ENCODE measurements around the gene CKM.
A peak's percentile ranks its signal among the peaks of the same experiment; 100 is the strongest.
"Not testable (repeated sequence)": the region's sequence is repeated elsewhere in the genome, so short reads cannot be mapped to it uniquely, and the experiment has no call there.

The CKM gene

GRCh38 chr19:45349126-45349415 lies 26.4 kb upstream of the CKM start:
- no peak for DNase-seq (ENCODE audit: low read depth)

GRCh38 chr19:45348367-45349125 lies 25.9 kb upstream of the CKM start:
- DNase-seq (ENCODE audit: low read depth), result no peak

- no peak for DNase-seq (ENCODE audit: low read depth)
These were observed 25.1 kb upstream of the CKM start for GRCh38 chr19:45347570-45348366.

- no peak for DNase-seq (ENCODE audit: low read depth)
These were observed 23.8 kb upstream of the CKM start for GRCh38 chr19:45346449-45346848.

DNA sequence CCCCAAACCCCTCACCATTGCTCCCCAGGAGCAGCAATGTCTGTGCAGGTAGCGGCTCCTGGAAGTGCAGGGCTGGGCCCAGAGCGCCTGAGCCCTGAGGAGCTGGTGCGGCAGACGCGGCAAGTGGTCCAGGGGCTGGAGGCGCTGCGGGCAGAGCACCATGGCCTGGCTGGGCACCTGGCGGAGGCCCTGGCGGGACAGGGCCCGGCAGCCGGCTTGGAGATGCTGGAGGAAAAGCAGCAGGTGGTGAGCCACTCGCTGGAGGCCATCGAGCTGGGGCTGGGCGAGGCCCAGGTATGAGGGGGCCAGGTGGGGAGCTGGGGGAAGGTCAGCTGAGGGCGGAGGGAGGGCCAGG lies 22.8 kb upstream of the CKM start:
- DNase-seq (ENCODE audit: low read depth), result no peak

DNA sequence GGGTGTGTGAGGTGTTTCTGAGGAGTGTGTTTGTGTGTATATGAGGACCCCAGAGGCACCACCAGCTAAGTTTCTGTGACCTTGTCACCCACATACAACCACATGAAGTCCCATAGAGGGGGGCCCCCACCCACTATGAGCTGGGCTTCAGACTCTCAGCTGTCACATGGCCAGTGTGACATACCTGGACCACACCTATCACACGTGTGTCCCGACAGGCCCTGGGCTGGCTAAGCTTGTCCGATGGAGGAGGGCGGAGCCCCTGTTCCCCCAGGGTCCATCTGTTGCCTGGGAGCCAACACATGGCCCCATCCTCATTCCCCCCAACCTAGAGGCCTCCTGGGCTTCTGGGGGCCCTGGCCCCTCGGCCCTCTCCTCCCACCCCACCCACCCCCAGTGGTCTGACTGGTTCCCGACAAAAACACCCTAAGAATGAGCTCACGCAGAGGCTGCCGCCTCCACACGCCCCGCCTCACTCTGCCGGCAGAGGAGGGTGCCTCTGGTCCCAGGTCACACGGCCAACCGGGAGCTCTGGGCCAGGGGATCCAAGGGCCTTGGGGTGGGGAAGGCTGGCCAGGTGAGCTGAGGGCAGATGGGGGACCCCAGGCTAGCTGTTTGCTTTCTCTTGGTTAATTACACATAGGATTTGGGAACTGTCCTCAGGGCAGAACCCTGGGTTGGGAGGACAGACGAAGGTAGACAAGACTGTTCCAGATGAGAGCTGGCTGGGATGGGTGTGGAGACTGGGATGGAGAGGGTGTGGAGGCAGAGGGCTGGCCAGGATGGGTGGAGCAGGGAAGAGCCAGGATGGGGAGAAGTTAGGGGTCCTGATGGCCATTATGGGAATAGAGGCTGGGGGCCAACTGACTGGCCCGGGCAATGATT lies 22.2 kb upstream of the CKM start:
- no peak for DNase-seq (ENCODE audit: low read depth)

GRCh38 chr19:45342911-45343310 lies 20.2 kb upstream of the CKM start:
- no peak for DNase-seq (ENCODE audit: low read depth)

DNA sequence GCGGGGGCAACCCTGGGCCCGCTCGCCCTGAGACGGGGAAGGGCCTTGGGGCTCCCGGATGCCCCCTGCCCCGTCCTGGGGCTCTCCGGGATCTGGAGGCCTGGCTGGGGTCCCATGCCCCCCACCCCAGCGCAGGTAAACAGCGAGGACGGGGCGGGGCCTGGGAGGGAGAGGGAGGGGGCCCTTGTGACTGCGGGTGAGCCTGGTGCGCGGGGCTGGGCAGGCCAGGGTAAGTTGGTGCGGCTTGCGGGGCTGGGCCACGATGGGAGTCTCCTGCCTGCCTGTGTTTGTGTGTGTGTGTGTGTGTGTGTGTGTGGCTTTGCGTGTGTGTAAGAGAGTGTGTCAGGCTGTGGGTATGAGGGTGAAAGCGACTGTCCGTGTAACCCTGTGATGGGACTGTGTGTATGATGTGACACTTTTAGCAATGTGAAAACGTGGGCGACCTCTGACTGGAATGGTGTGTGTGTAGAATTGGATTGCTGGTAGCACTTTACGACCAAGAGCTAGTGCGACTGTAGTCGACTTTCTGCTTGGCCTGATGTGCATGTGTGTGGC lies 18.3 kb upstream of the CKM start:
- DNase-seq (ENCODE audit: low read depth), result no peak

DNA sequence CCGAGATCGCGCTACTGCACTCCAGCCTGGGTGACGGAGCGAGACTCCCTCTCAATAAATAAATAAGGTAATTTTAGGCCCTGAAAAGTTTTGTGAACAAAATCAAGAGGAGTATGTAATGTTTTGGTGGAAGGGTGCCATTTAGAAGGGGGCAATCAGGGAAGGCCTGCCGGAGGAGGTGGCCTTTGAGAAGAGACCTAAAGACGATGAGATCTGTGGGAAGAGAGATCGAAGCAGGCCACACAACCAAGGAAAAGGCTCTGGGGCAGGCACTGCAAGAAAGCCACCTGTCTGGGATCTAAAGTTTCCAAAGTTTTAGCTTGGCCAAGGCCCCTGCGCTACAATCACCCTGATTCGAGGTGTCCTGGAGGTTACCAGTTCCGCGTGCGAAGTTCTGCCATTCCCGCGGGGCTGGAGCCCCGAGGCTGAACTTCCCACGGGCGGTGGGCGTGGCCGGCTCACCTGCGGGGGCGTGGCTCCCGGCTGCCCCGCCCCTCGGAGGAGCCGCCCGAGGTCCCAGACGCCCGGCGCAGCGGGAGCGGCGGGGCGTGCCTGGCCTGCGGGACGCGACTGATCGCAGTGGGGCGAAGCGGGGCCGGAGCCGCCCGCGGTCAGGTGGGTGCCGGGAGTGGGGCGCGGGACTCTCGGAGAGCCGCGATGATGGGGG lies 17.7 kb upstream of the CKM start, which contains the start of gene KLC3:
Gene KLC3 (plus strand): TSS at position 519 of the 667 bp plus-strand sequence. CDS start 4,792 bp downstream, outside the sequence.
- peak; percentile 14 for DNase-seq (ENCODE audit: low read depth)

GRCh38 chr19:45339629-45340028 lies 17.0 kb upstream of the CKM start:
- DNase-seq (ENCODE audit: low read depth), result no peak

DNA sequence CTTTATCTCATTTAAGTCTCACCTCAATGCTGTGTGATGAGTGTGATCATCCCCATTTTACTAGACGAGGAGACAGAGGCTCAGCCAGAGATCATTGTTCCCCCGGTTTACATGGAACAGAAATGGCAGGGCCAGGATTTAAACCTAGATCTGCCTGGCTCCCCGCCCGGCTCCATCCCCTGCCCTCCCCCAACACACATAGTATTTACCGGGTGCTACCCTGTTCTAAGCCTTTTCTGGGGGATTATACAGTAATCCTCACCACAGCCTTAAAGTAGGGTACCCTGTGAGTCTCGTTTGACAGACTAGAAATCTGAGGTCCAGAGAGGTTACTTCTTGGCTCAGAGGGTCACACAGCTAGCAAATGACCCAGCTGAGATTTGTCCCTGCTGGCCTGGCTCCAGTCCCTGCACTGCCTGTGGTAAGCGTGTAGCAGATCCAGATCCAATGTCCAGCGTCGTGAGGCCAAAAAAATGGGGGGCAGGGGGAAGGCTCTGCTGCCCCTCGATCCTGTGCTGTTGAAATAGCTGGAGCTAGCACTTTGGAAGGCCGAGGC lies 14.1 kb upstream of the CKM start:
- no peak for DNase-seq (ENCODE audit: low read depth)

GRCh38 chr19:45334881-45335280 lies 12.2 kb upstream of the CKM start:
- not testable (repeated sequence) for DNase-seq (ENCODE audit: low read depth)

DNA sequence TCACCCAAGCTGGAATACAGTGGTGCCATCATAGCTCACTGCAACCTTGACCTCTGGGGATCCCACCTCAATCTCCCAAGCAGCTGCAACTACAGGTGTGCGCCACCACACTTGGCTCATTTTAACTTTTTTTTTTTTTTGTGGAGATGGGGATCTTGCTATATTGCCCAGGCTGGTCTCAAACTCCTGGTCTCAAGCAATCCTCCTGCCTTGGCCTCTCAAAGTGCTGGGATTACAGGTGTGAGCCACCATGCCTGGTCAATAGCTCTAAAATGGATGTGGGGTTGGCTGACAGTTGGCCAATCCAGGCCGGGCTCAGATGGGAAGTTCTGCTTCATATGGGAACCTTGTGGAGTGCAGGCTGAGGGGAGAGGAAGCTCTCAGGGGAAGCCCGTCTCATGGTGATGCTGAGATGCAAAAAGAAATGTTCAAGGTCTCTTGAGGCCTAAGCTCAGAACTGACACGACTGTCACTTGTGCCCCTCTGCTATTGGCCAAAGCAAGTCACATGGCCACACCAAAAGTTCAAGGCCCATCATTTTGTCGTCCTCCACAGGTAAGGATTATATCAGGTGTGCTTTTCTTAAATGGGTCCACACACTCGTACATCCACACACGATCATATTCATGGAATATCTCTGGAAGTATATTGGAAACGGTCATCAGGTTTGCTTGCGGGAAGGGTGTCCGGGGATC lies 11.1 kb upstream of the CKM start:
- no peak for DNase-seq (ENCODE audit: low read depth)

- DNase-seq (ENCODE audit: low read depth), result no peak
These were observed 8.7 kb upstream of the CKM start for GRCh38 chr19:45331411-45331810.

DNA sequence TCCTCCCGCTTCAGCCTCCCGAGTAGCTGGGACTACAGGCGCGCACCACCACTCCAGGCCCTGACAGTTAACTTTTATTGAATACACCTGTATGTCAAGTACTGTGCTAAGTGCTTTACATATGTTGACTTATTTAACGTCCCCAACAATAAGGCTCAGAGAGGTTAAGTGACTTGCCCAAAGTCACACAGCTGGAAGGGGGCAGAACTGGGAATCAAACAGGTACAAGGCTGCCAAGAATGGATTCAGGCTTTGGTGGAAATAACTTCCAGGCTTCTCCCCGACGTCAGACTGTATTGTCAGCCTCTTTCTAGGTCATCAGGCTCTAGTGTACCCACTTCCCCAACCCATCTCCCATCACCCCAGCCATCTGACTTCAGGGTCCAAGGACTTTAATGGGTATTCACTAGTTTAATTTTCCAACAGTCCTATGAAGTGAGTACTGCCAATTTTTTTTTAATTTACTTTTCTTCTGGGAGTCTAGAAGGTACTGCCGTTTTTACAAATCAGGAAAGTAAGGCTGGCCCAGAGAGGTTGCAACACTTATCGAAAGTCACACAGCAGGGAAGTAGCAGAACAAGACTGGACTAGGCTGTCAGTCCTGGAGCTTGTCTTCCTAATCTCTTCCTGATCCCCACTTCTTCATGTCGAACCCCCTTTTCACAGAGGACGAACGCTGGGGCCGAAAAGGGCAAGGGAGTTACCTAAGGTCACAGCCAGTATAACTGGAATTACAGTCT lies 4.9 kb upstream of the CKM start:
- DNase-seq (ENCODE audit: low read depth), result no peak

GRCh38 chr19:45324349-45324907 lies 1.8 kb upstream of the CKM start:
- no peak for DNase-seq (ENCODE audit: low read depth)

DNA sequence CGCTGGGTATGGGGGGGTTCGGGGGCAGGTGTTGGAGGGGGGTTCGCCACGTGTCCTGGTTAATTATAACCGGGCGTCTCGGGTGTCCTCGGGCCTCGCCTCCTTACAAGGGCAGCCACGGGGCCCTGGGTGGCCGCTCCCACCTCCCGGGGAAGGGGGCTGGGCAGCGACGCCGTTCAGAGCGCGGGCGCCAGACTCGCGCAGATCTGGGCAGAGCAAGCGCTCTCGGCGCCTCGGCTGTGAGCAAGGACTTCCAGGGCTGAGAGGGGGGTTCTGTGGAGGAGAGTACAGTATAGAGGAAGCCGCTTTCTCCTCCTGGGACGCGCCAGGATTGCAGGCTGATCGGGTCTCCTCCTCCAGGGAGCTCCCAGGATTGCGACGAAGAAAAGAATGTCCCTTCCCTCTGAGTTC lies 1.0 kb upstream of the CKM start:
- DNase-seq (ENCODE audit: low read depth), result no peak

GRCh38 chr19:45322311-45322710 lies 364 bp downstream of the CKM start:
- DNase-seq (ENCODE audit: low read depth), result no peak

DNA sequence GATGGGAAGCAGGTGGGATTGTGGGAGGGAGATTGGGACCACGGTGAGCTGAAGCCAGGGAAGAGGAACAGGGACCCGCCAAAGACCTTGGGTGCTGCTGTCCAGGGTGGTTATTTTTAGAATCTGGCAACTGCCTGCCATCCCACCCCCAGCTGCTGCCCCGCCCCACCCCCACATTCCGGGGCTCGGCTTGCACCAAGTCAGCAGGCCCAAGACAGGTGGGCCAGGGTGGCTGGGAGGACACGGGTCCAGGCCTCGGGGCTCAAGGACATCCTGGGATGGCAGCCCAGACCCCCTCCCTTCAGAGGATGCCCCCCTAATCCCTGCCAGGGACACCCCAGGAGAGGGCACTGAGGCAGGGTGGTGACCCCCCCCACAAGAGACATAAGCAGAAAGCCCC lies 827 bp downstream of the CKM start:
- DNase-seq (ENCODE audit: low read depth), result no peak

Measured in stimulated activated CD8-positive, alpha-beta memory T cell treated with anti-CD3 and anti-CD28 coated beads, Interleukin-4, amount 100 ng/mL, for 24 hours (primary cell).